Spinal cord (tissue), 10 donors: ENCODE data around the gene NCR1. TPM values are rescaled to one million over a fixed set of nuclear protein-coding genes. Genes with fewer than 3 reads are reported as not detected.
"Not testable (repeated sequence)": the region's sequence is repeated elsewhere in the genome, so short reads cannot be mapped to it uniquely, and the experiment has no call there.

Experiments used
- DNase-seq, 6 donors: peaks; one replicate each; pipeline versions ENCODE4 v3.0.0 to v3.0.0-alpha.2; 2013 to 2015; ENCODE audit warnings: low spot score in 6 of 6, low read depth in 4 of 6
- H3K27ac ChIP-seq: one replicate; pipeline ENCODE4 v1.5.1; 2013; ENCODE audit warnings: low read depth, low read length, control low read depth
- H3K27me3 ChIP-seq: one replicate; pipeline ENCODE4 v1.6.1; 2013; ENCODE audit warnings: low read length; ENCODE audit not compliant: control insufficient read depth, insufficient read depth
- H3K36me3 ChIP-seq: one replicate; pipeline ENCODE4 v1.6.1; 2013; ENCODE audit warnings: low read length; ENCODE audit not compliant: control insufficient read depth, insufficient read depth
- H3K4me1 ChIP-seq: one replicate; pipeline ENCODE4 v1.6.1; 2013; ENCODE audit warnings: low read length; ENCODE audit not compliant: control insufficient read depth, insufficient read depth
- H3K4me3 ChIP-seq: one replicate; pipeline ENCODE4 v1.5.1; 2013; ENCODE audit warnings: low read depth, low read length, control low read depth
- H3K9me3 ChIP-seq: one replicate; pipeline ENCODE4 v1.6.1; 2013; ENCODE audit warnings: low read length; ENCODE audit not compliant: control insufficient read depth, insufficient read depth
- WGBS: methylation state at CpG from one replicate; pipeline ENCODE4 v1.1.5; 2013; ENCODE audit warnings: missing lambda C conversion rate; ENCODE audit not compliant: insufficient coverage; 5-methylcytosine and 5-hydroxymethylcytosine counted together
- polyA plus RNA-seq, 2 donors: library from polyadenylated mRNA; unstranded; fragments of 120-200 nt; gene quantifications; one replicate each; pipeline ENCODE4 v1.2.1, GENCODE V29; 2013; ENCODE audit not compliant: insufficient read length in 2 of 2
- total RNA-seq, 2 donors: library from RNA; depleted of rRNA in 1 of 2; stranded (reverse); fragments of 120-200 nt in 1 of 2; fragments of >200 nt in 1 of 2; gene quantifications; one replicate each; pipeline versions ENCODE4 v1.2.3 to v1.2.4, GENCODE V29; 2013 to 2014
- donor health status: healthy.

NCR1 gene
- total and polyA plus RNA-seq, 4 donors = 0.14 to 0.17 TPM; not detected in 2

DNA sequence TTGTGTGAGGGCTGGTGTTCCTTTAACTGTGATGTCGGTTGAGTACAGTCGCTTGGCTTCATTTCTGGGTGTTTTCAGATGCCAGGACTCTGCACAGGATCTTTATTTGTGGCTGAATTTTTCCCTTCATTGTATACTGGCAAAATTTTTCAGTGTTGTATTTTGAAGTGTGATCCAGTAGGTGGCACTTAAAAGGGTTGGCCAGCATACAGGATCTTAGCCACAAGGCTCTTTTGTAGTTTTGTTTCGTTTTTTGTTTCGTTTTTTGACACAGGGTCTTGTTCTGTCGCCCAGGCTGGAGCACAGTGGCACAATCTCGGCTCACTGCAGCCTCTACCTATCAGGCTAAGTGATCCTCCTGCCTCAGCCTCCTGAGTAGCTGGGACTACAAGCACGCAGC lies 23.2 kb upstream of the NCR1 start:
- no peaks in the 10 kb centered on the region for H3K36me3 ChIP-seq
- H3K4me1 ChIP-seq = no peaks in the 10 kb centered on the region
- peaks cover 6% of the 10 kb centered on the region for H3K27me3 ChIP-seq
- no peak overlapping the region for H3K27ac ChIP-seq
- no peaks in the 10 kb centered on the region for H3K9me3 ChIP-seq
- no peak for DNase-seq
- WGBS = 81% methylated on average over 5 of the region's 7 CpGs
- H3K4me3 ChIP-seq = no peak overlapping the region

DNA sequence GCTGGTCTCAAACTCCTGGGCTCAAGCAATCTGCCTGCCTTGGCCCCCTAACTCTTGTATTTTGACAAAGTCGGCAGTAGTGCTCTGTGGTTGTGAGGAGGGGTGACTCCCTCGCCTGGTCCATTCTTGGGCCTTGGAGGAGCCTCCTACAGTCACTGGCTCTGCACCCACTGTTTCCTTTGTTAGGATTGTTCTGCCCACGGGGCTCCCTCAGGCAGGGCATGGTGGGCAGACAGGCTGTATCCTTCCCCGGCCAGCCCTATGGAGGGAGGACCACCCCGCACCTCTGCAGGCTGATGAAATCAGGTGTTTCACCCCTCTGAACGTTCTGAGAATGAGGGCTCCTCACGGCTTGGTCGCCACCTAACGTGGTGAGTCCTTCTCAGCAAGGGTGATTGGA lies 22.7 kb upstream of the NCR1 start:
- WGBS = 85% methylated on average over 7 of the region's 9 CpGs

DNA sequence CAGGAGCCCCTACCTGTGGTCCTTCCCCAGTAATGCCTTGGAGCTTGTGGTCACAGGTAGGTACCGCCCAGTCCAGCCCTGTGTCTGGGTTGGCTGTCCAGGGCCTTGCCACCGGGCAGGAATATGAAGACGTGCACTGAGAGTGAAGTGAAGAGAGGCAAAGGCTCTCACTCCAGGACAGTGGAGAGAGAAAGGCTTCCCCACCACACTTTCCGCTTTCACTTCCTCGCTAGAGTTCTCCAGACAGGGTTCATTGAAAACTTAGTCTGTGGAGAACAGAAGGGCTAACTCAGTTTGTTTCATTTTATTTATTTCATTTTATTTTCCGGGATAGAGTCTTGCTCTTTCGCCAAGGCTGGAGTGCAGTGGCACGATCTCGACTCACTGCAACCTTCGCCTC lies 17.7 kb upstream of the NCR1 start:
- DNase-seq = no peak
- 89% methylated on average over 8 of the region's 10 CpGs for WGBS

More for the DNA sequence above, 22.7 kb upstream of the NCR1 start:
- H3K27ac ChIP-seq = no peak overlapping the region
- peaks cover 6% of the 10 kb centered on the region for H3K27me3 ChIP-seq
- no peak for DNase-seq
- H3K4me3 ChIP-seq = no peak overlapping the region
- no peaks in the 10 kb centered on the region for H3K9me3 ChIP-seq
- H3K4me1 ChIP-seq = no peaks in the 10 kb centered on the region
- no peaks in the 10 kb centered on the region for H3K36me3 ChIP-seq

DNA sequence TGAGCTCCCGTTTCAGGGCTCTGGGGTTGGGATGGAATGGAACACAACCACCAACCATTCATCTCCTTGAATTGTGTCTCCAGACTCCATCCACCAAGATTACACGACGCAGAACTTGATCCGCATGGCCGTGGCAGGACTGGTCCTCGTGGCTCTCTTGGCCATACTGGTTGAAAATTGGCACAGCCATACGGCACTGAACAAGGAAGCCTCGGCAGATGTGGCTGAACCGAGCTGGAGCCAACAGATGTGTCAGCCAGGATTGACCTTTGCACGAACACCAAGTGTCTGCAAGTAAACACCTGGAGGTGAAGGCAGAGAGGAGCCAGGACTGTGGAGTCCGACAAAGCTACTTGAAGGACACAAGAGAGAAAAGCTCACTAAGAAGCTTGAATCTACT lies 16.4 kb upstream of the NCR1 start:
- no peak overlapping the region for H3K4me3 ChIP-seq
- no peaks in the 10 kb centered on the region for H3K36me3 ChIP-seq
- no peaks in the 10 kb centered on the region for H3K9me3 ChIP-seq
- no peak overlapping the region for H3K27ac ChIP-seq
- H3K27me3 ChIP-seq = no peaks in the 10 kb centered on the region
- H3K4me1 ChIP-seq = no peaks in the 10 kb centered on the region
- WGBS = 87% methylated on average over 10 of the region's 11 CpGs
- no peak for DNase-seq

More for the DNA sequence above, 17.7 kb upstream of the NCR1 start:
- H3K27ac ChIP-seq = no peak overlapping the region
- H3K36me3 ChIP-seq = no peaks in the 10 kb centered on the region
- no peak overlapping the region for H3K4me3 ChIP-seq
- H3K27me3 ChIP-seq = no peaks in the 10 kb centered on the region
- no peaks in the 10 kb centered on the region for H3K9me3 ChIP-seq
- H3K4me1 ChIP-seq = no peaks in the 10 kb centered on the region

DNA sequence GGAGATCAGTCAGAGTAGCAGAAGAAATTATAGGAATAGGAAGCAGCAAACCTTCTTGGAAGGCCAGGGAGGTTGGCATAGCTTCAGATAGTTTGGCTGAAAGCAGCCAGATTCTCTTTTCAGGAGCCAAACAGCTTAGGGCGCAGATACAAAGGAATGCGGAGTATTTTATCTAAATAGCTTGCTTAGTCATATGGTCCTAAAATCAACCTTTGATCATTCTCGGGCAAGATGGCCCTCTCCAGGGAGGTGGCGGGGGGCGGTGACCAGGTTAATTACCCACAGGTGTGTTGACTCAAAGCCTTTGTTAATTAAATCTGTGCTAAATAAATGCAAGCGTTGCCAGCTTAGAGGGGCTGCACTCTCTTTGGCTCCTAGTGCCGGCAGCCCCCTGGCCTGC lies 12.5 kb upstream of the NCR1 start:
- no peak overlapping the region for H3K4me3 ChIP-seq
- H3K27ac ChIP-seq = no peak overlapping the region
- no peaks in the 10 kb centered on the region for H3K9me3 ChIP-seq
- H3K36me3 ChIP-seq = no peaks in the 10 kb centered on the region
- 32% methylated on average over 5 of the region's 7 CpGs for WGBS
- H3K4me1 ChIP-seq = no peaks in the 10 kb centered on the region
- no peak for DNase-seq
- no peaks in the 10 kb centered on the region for H3K27me3 ChIP-seq

DNA sequence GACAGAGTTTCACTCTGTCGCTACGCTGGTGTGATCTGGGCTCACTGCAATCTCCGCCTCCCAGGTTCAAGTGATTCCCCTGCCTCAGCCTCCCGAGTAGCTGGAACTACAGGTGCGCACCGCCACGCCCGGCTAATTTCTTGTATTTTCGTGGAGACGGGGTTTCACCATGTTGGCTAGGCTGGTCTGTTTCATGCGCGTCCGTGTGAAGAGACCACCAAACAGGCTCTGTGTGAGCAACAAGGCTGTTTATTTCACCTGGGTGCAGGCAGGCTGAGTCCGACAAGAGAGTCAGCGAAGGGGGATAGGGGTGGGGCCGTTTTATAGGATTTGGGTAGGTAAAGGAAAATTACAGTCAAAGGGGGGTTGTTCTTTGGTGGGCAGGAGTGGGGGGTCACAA lies 11.8 kb upstream of the NCR1 start:
- H3K4me3 ChIP-seq, H3K27ac ChIP-seq, H3K4me1 ChIP-seq, H3K27me3 ChIP-seq, DNase-seq, H3K36me3 ChIP-seq, H3K9me3 ChIP-seq: not testable (repeated sequence)
- WGBS = 89% methylated on average over 16 of the region's 16 CpGs

DNA sequence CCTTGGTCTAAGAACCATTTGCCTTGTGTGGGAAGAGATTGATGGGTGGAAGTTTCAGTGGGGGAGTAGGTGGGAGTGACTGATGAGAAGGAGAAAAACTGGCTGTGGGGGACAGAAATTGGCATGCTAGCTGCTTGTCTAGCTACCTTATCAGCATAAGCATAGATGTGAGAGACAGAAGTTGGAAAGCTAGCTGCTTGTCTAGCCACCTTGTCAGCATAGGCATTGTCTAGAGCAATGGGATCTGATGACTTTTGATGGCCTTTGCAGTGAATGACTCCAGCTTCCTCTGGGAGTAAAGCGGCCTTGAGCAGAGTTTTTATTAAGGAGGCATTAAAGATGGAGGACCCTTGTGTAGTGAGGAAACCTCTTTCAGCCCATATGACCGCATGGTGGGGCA lies 9.9 kb upstream of the NCR1 start:
- WGBS = 87% methylated on average over 2 of the region's 2 CpGs
- DNase-seq = no peak
- no peak overlapping the region for H3K4me3 ChIP-seq
- H3K4me1 ChIP-seq = no peaks in the 10 kb centered on the region
- H3K27me3 ChIP-seq = no peaks in the 10 kb centered on the region
- H3K36me3 ChIP-seq = no peaks in the 10 kb centered on the region
- H3K9me3 ChIP-seq = no peaks in the 10 kb centered on the region
- H3K27ac ChIP-seq = no peak overlapping the region

DNA sequence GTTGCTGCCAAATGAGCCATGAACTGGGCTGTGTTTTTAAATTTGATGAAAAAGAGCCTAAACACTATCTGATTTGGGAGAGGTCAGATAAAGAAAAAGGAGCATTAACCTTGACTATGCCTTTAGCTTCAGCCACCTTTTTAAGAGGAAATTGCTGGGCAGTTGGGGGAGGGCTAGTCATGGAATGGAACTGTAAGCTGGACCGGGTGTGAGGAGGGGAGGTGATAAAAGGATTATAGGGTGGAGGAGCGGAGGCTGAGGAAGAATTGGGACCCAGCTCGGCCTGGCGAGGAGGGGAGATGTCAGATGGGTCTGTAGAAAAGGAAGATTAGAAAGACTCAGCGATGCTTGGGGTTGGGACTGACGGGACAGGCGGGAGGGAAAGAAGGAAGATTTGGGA lies 7.3 kb upstream of the NCR1 start:
- not testable (repeated sequence) for DNase-seq, H3K9me3 ChIP-seq, H3K4me1 ChIP-seq, H3K27ac ChIP-seq, H3K4me3 ChIP-seq, H3K36me3 ChIP-seq, H3K27me3 ChIP-seq
- WGBS = 77% methylated on average over 4 of the region's 7 CpGs

DNA sequence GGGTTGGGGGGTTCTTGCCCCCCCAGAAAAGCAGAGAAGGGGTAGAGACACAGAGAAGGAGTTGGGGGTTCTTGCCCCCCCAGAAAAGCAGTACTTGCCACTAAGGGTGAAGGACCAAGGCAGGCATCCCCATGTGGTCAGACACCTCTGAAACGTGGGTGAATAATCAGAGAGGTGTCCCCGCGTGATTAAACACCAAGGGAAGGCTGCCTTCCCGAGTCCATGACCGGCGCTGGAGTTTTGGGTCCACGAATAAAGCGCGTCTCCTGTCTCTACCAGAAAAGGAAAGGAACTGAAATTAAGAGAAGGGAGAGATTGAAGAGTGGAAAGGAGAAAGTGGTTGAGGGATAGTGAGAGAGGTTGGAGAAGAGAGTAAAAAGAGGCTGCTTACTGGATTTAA lies 6.3 kb upstream of the NCR1 start:
- not testable (repeated sequence) for H3K9me3 ChIP-seq, DNase-seq, H3K27ac ChIP-seq, H3K4me1 ChIP-seq, H3K27me3 ChIP-seq, H3K4me3 ChIP-seq, H3K36me3 ChIP-seq
- 91% methylated on average over 9 of the region's 9 CpGs for WGBS

DNA sequence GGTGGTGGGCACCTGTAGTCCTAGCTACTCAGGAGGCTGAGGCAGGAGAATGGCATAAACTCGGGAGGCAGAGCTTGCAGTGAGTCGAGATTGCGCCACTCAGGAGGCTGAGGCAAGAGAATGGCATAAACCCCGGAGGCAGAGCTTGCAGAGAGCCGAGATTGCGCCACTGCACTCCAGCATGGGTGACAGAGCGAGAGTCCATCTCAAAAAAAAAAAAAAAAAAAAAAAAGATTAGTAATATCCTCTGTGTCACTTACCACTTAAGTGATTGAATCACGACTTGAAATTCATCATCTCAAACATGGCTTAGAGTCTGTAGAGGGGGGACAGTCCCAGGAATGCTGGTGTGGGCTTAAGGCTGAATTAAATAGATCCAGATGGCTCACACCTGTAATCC lies 4.8 kb upstream of the NCR1 start:
- not testable (repeated sequence) for H3K9me3 ChIP-seq, H3K27ac ChIP-seq, DNase-seq, H3K36me3 ChIP-seq, H3K4me3 ChIP-seq, H3K27me3 ChIP-seq, H3K4me1 ChIP-seq
- 86% methylated on average over 4 of the region's 8 CpGs for WGBS
